Hepatocyte (in vitro differentiated cells): ENCODE results near the gene MBP. TPM values are rescaled to one million over a fixed set of nuclear protein-coding genes. Genes with fewer than 3 reads are reported as not detected.

ENCODE experiments used
- DNase-seq: peaks from one replicate; pipeline ENCODE4 v3.0.0-alpha.2; 2016; ENCODE audit warnings: low spot score
- H2AFZ ChIP-seq: fragments of 200-600 bp; sonication (generic); 2 replicates; pipeline ENCODE4 v1.6.0; 2016; ENCODE audit warnings: antibody characterized with exemption, mild to moderate bottlenecking
- H3K27ac ChIP-seq: fragments of 200-600 bp; sonication (generic); 2 replicates; pipeline ENCODE4 v1.5.1; 2016; ENCODE audit warnings: mild to moderate bottlenecking
- H3K27me3 ChIP-seq: fragments of 200-600 bp; sonication (generic); 2 replicates; pipeline ENCODE4 v1.6.1; 2016
- H3K36me3 ChIP-seq: fragments of 200-600 bp; sonication (generic); replicated peaks from 2 replicates; pipeline ENCODE4 v1.5.1; 2016; ENCODE audit warnings: low read depth; ENCODE audit not compliant: insufficient read depth
- H3K4me1 ChIP-seq: fragments of 200-600 bp; sonication (generic); 2 replicates; pipeline ENCODE4 v1.5.1; 2016; ENCODE audit warnings: mild to moderate bottlenecking, moderate library complexity; ENCODE audit not compliant: insufficient read depth
- H3K4me2 ChIP-seq: fragments of 200-600 bp; sonication (generic); 2 replicates; pipeline ENCODE4 v1.6.0; 2016
- H3K4me3 ChIP-seq: fragments of 200-600 bp; sonication (generic); 2 replicates; pipeline ENCODE4 v1.5.1; 2016; ENCODE audit warnings: mild to moderate bottlenecking
- H3K79me2 ChIP-seq: fragments of 200-600 bp; sonication (generic); 2 replicates; pipeline ENCODE4 v1.6.0; 2017; ENCODE audit warnings: mild to moderate bottlenecking
- H3K9me2 ChIP-seq: fragments of 200-600 bp; sonication (generic); replicated peaks from 2 replicates; pipeline ENCODE4 v1.6.0; 2017; ENCODE audit warnings: mild to moderate bottlenecking; ENCODE audit not compliant: insufficient read depth
- H3K9me3 ChIP-seq: fragments of 200-600 bp; sonication (generic); 2 replicates; pipeline ENCODE4 v1.5.1; 2016; ENCODE audit warnings: low read depth, mild to moderate bottlenecking
- H4K20me1 ChIP-seq: fragments of 200-600 bp; sonication (generic); 2 replicates; pipeline ENCODE4 v1.6.0; 2016; ENCODE audit warnings: mild to moderate bottlenecking; ENCODE audit not compliant: insufficient read depth, poor library complexity, severe bottlenecking
- CTCF ChIP-seq: fragments of 200-600 bp; sonication (generic); IDR thresholded peaks from 2 replicates; pipeline ENCODE4 v1.5.1; 2016; ENCODE audit warnings: antibody characterized with exemption, mild to moderate bottlenecking; ENCODE audit not compliant: poor library complexity
- EZH2 ChIP-seq: fragments of 200-600 bp; sonication (generic); IDR thresholded peaks from 2 replicates; pipeline ENCODE4 v1.6.1; 2016; ENCODE audit warnings: antibody characterized with exemption, mild to moderate bottlenecking, borderline replicate concordance
- EZH2phosphoT487 ChIP-seq: fragments of 200-600 bp; sonication (generic); IDR thresholded peaks from one replicate; pipeline ENCODE4 v1.6.1; 2018; ENCODE audit warnings: antibody characterized with exemption, mild to moderate bottlenecking, low read depth, moderate library complexity; ENCODE audit not compliant: unreplicated experiment, severe bottlenecking
- WGBS: methylation state at CpG from one replicate; pipeline ENCODE4 v1.1.6; 2016; ENCODE audit warnings: low lambda C conversion rate; ENCODE audit errors: missing lambda C conversion rate; 5-methylcytosine and 5-hydroxymethylcytosine counted together
- polyA plus RNA-seq: library from polyadenylated mRNA; unstranded; fragments of >200 nt; fragmentation: Nextera tagmentation; extraction: Ambion mirVana; gene quantifications from 2 replicates; pipeline ENCODE4 v1.2.1, GENCODE V29; 2016
- total RNA-seq: library from RNA; depleted of rRNA; stranded (reverse); fragments of >200 nt; gene quantifications from 2 replicates; pipeline ENCODE4 v1.2.3, GENCODE V29; 2014

The MBP gene
- total and polyA plus RNA-seq, 2 experiments from 2014 or later, result 21.6 to 22.1 TPM

GRCh38 chr18:77155031-77155430 is 22.4 kb upstream of the MBP start:
- TF ChIP-seq CTCF (no peak), EZH2 (no peak), EZH2phosphoT487 (no peak)
- H3K9me3 ChIP-seq, result no peaks in the 10 kb centered on the region
- no peak overlapping the region for H3K4me2 ChIP-seq
- no peaks in the 10 kb centered on the region for H3K27me3 ChIP-seq
- no peaks in the 10 kb centered on the region for H3K79me2 ChIP-seq
- no peaks in the 10 kb centered on the region for H4K20me1 ChIP-seq
- DNase-seq, result no peak
- H3K36me3 ChIP-seq, result no peaks in the 10 kb centered on the region
- no peak overlapping the region for H3K4me3 ChIP-seq
- H3K9me2 ChIP-seq, result no peaks in the 10 kb centered on the region
- WGBS, result 86% methylated on average over 16 of the region's 17 CpGs
- no peak overlapping the region for H3K27ac ChIP-seq
- H2AFZ ChIP-seq, result no peak overlapping the region
- no peaks in the 10 kb centered on the region for H3K4me1 ChIP-seq

- no peaks in the 10 kb centered on the region for H3K79me2 ChIP-seq
- H3K9me2 ChIP-seq, result no peaks in the 10 kb centered on the region
- no peak overlapping the region for H3K4me2 ChIP-seq
- TF ChIP-seq EZH2phosphoT487 (no peak), CTCF (no peak), EZH2 (no peak)
- 82% methylated on average over 6 of the region's 6 CpGs for WGBS
- DNase-seq, result no peak
- H4K20me1 ChIP-seq, result no peaks in the 10 kb centered on the region
- H3K27ac ChIP-seq, result no peak overlapping the region
- no peaks in the 10 kb centered on the region for H3K27me3 ChIP-seq
- no peaks in the 10 kb centered on the region for H3K4me1 ChIP-seq
- no peak overlapping the region for H2AFZ ChIP-seq
- no peaks in the 10 kb centered on the region for H3K36me3 ChIP-seq
- H3K4me3 ChIP-seq, result no peak overlapping the region
- no peaks in the 10 kb centered on the region for H3K9me3 ChIP-seq
Measured at GRCh38 chr18:77153404-77153803, 20.8 kb upstream of the MBP start.

GRCh38 chr18:77151772-77152520 is 19.4 kb upstream of the MBP start:
- Histone ChIP-seq H3K79me2 (no peaks in the 10 kb centered on the region), H3K4me2 (no peak overlapping the region), H3K27ac (no peak overlapping the region), H3K4me3 (no peak overlapping the region), H2AFZ (no peak overlapping the region), H3K4me1 (no peaks in the 10 kb centered on the region), H3K9me3 (no peaks in the 10 kb centered on the region), H3K27me3 (no peaks in the 10 kb centered on the region), H4K20me1 (no peaks in the 10 kb centered on the region), H3K36me3 (no peaks in the 10 kb centered on the region), H3K9me2 (no peaks in the 10 kb centered on the region)
- 87% methylated on average over 22 of the region's 22 CpGs for whole genome bisulfite sequencing
- TF ChIP-seq EZH2 (no peak), EZH2phosphoT487 (no peak)
- DNase-seq, result no peak

- no peaks in the 10 kb centered on the region for H3K9me2 ChIP-seq
- TF ChIP-seq EZH2phosphoT487 (no peak), EZH2 (no peak), CTCF (no peak)
- no peak for DNase-seq
- H3K9me3 ChIP-seq, result no peaks in the 10 kb centered on the region
- no peak overlapping the region for H3K4me2 ChIP-seq
- WGBS, result 86% methylated on average over 8 of the region's 8 CpGs
- H3K4me1 ChIP-seq, result no peaks in the 10 kb centered on the region
- H3K27me3 ChIP-seq, result no peaks in the 10 kb centered on the region
- H3K27ac ChIP-seq, result no peak overlapping the region
- no peaks in the 10 kb centered on the region for H3K36me3 ChIP-seq
- H3K79me2 ChIP-seq, result no peaks in the 10 kb centered on the region
- no peak overlapping the region for H2AFZ ChIP-seq
- no peak overlapping the region for H3K4me3 ChIP-seq
- no peaks in the 10 kb centered on the region for H4K20me1 ChIP-seq
Measured at GRCh38 chr18:77151033-77151771, 18.6 kb upstream of the MBP start.
